TTC549 (cell line): ENCODE results near the gene COG4.

Experiments used
- FAIRE-seq: peaks from 2 replicates; lab custom pipeline; 2012; peaks lifted over from hg19 to GRCh38; lab: Jason Lieb, UNC

COG4 gene

GRCh38 chr16:70432723-70433457, 90.5 kb downstream of the COG4 start:
- no peak for FAIRE-seq

- no peak for FAIRE-seq
Measured at GRCh38 chr16:70432356-70432722, 91.0 kb downstream of the COG4 start.

GRCh38 chr16:70430667-70431536, 92.5 kb downstream of the COG4 start:
- no peak for FAIRE-seq
